Measurements from ENCODE around the gene NQO2. TPM values are rescaled to one million over a fixed set of nuclear protein-coding genes. Genes with fewer than 3 reads are reported as not detected.
A peak's percentile ranks its signal among the peaks of the same experiment; 100 is the strongest.
"Not testable (repeated sequence)": the region's sequence is repeated elsewhere in the genome, so short reads cannot be mapped to it uniquely, and the experiment has no call there.

NQO2 gene
- total and polyA plus RNA-seq, 2 experiments from 2014 or later, result 38.7 to 103 TPM

GRCh38 chr6:3019749-3020320 is 20.1 kb downstream of the NQO2 start:
- Histone ChIP-seq H3K27me3 (no peaks in the 10 kb centered on the region), H3K4me3 (no peak overlapping the region), H3K36me3 (peaks cover 8% of the 10 kb centered on the region), H3K9me3 (ENCODE audit: low read depth) (no peaks in the 10 kb centered on the region), H3K27ac (no peak overlapping the region), H3K4me1 (ENCODE audit: low read depth) (no peaks in the 10 kb centered on the region)
- DNase-seq (ENCODE audit: low read depth in 1 of 2, low spot score in 1 of 2), result no peak
- TF ChIP-seq CTCF (IDR thresholded peaks at IDR 0.05; ENCODE audit: low read depth, low read length), result no peak

- DNase-seq (ENCODE audit: low read depth in 1 of 2, low spot score in 1 of 2); H3K27me3 ChIP-seq: not testable (repeated sequence)
Observed at GRCh38 chr6:3020976-3021598, 21.4 kb downstream of the NQO2 start.

GRCh38 chr6:3022765-3023662 is 23.3 kb downstream of the NQO2 start:
- DNase-seq (ENCODE audit: low read depth in 1 of 2, low spot score in 1 of 2), result no peak
- no peak overlapping the region for H3K27ac ChIP-seq
- no peaks in the 10 kb centered on the region for H3K4me1 ChIP-seq (ENCODE audit: low read depth)
- H3K4me3 ChIP-seq, result no peak overlapping the region
- H3K9me3 ChIP-seq (ENCODE audit: low read depth), result no peaks in the 10 kb centered on the region
- H3K27me3 ChIP-seq, result no peaks in the 10 kb centered on the region
- peaks cover 7% of the 10 kb centered on the region for H3K36me3 ChIP-seq
- TF ChIP-seq CTCF (IDR thresholded peaks at IDR 0.05; ENCODE audit: low read depth, low read length), result no peak

More at GRCh38 chr6:3020976-3021598, 21.4 kb downstream of the NQO2 start:
- H3K4me1 ChIP-seq (ENCODE audit: low read depth); H3K36me3 ChIP-seq; H3K9me3 ChIP-seq (ENCODE audit: low read depth); H3K27ac ChIP-seq; H3K4me3 ChIP-seq: not testable (repeated sequence)

GRCh38 chr6:3023663-3024483 is 24.2 kb downstream of the NQO2 start:
- Histone ChIP-seq H3K4me3 (no peak overlapping the region), H3K9me3 (ENCODE audit: low read depth) (no peaks in the 10 kb centered on the region), H3K27ac (no peak overlapping the region), H3K4me1 (ENCODE audit: low read depth) (no peaks in the 10 kb centered on the region), H3K27me3 (no peaks in the 10 kb centered on the region), H3K36me3 (peaks cover 5% of the 10 kb centered on the region)
- DNase-seq (ENCODE audit: low read depth in 1 of 2, low spot score in 1 of 2), result peak; percentile 9 to 97
- no peak for TF ChIP-seq CTCF (IDR thresholded peaks at IDR 0.05; ENCODE audit: low read depth, low read length)

GRCh38 chr6:3026791-3027626 is 27.3 kb downstream of the NQO2 start:
- H3K4me3 ChIP-seq, result no peak overlapping the region
- no peak for TF ChIP-seq CTCF (IDR thresholded peaks at IDR 0.05; ENCODE audit: low read depth, low read length)
- H3K36me3 ChIP-seq, result no peaks in the 10 kb centered on the region
- no peaks in the 10 kb centered on the region for H3K27me3 ChIP-seq
- H3K4me1 ChIP-seq (ENCODE audit: low read depth), result peaks cover 7% of the 10 kb centered on the region
- no peaks in the 10 kb centered on the region for H3K9me3 ChIP-seq (ENCODE audit: low read depth)
- peak in 1 of 2 donors; percentile 21 for DNase-seq (ENCODE audit: low read depth in 1 of 2, low spot score in 1 of 2)
- peak overlapping the region; percentile 14 for H3K27ac ChIP-seq

GRCh38 chr6:3028156-3028555 is 28.5 kb downstream of the NQO2 start:
- H3K27ac ChIP-seq; DNase-seq (ENCODE audit: low read depth in 1 of 2, low spot score in 1 of 2); H3K4me1 ChIP-seq (ENCODE audit: low read depth); H3K9me3 ChIP-seq (ENCODE audit: low read depth); H3K4me3 ChIP-seq; H3K36me3 ChIP-seq; H3K27me3 ChIP-seq: not testable (repeated sequence)

Measured in cardiac muscle cell (in vitro differentiated cells and primary cell).